Glomerular endothelial cell (primary cell): Measurements from ENCODE around the gene PSMA2. TPM values are rescaled to one million over a fixed set of nuclear protein-coding genes. Genes with fewer than 3 reads are reported as not detected.

Experiments used
- total RNA-seq: library from RNA; depleted of rRNA; stranded (reverse); fragments of >200 nt; gene quantifications from 2 replicates; pipeline ENCODE4 v1.2.3, GENCODE V29; 2015

Gene PSMA2
- total RNA-seq, 1 donor from 2014 or later, result 56.6 TPM

Other genes starting within 250 kb of the PSMA2 start
- gene C7orf25, start 20.1 kb downstream of the PSMA2 start, total RNA-seq, result 9.5 and 10.5 TPM in 2 replicates
- 55.9 and 58.5 TPM in 2 replicates for gene MRPL32, start 202 bp upstream of the PSMA2 start, total RNA-seq
- gene HECW1, start 180.5 kb upstream of the PSMA2 start, total RNA-seq, result not detected in 2 replicates